Dedifferentiated amniotic fluid mesenchymal stem cell (primary cell): ENCODE data around the gene ELOA.
A peak's percentile ranks its signal among the peaks of the same experiment; 100 is the strongest.
"Not testable (repeated sequence)": the region's sequence is repeated elsewhere in the genome, so short reads cannot be mapped to it uniquely, and the experiment has no call there.

Source experiments
- DNase-seq: peaks from one replicate; pipeline ENCODE4 v3.0.0-alpha.2; 2016; ENCODE audit errors: extremely low spot score

The ELOA gene

DNA sequence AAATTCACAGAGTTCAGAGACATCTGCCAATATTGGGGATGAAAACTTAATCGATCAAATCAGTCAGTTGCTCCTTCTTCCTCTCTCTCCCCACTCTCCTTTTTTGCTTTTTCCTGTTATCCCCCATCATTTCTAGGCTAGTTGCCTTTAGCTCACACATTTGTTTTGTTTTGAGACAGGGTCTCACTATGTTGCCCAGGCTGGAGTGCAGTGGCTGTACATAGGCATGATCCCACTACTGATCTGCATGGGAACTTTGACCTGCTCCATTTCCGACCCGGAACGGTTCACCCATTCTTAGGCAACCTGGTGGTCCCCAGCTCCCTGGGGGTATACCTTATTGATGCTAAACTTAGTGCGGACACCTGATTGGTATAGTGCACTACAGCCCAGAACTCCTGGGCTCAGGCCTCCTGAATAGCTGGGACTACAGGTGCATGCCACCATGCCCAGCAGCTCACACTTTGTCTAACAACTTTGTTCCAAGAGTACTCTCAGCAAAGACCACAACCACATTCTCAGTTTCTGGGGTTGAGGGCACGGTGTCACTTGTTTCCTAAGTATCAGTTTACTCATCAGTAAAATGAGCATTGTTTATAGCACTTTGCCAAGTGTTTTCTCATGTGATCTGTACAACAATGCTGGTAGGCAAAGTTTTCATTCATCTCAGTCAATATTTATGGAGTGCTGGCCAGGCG, 6.7 kb upstream of the ELOA start:
- DNase-seq = no peak

DNA sequence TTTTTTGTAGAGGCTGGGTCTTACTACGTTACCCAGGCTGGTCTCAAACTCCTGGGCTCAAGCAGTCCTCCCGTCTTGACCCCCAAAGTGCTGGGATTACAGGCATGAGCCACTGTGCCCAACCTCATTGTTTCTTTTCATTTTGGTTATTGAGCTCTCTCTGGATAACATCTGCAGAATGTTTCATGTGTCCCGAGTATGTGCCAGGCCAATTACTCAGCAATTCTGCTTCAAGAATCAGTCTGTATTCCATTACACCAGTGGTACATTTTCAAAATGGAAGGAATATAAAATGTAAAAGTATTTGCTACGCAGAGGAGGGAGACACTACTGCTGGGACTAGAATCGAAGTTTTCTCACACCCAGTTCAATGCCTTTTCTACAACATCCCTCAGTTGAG, 1.7 kb upstream of the ELOA start:
- DNase-seq = no peak

DNA sequence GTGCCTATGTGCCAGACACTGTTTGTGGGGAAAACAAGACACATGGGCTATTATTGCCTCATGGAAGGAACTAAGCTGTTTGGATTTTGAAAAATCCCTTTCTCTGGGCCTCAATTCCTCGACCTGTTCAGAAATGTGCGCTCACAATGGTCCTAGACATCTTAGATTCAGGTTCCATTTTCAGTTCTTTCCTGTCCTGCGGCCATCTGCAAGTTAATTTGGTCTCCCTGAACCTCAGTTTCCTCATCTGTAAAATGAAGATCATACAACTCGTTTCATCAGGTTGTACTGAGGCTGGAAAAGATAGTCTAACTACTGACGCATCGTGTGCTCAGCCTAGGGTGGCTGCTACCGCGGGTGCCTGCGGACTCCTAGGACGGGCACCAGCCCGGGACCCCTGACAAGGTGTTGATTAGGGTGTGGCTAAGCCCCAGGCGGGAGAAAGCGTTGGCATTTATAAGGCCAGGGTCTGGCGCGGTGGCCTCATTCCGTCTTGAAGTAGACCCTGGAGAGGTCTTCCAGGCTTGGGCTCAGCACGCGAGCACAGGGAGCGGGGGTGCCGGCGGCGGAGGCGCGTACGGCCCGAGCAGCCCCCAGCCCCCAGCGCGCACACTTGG, 493 bp upstream of the ELOA start:
- DNase-seq = no peak

DNA sequence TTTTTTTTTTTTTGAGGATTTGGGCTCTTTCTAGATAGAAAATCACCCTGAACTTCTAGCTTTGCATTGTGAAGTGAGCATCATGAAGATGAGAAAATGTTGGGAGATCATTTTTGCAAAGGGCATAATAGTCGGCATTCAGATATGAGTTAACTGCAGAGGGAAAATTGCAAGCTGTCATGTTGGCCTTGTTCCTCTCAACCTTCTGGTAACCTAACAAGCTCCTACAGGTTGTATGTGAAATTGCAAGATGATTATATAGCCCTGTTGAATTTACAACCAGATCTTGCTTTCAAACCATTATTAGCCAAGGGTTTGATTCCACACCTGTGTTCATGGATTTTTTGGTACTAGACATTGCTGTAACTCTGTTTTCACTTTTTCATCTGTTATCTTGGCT, 2.2 kb downstream of the ELOA start:
- DNase-seq = no peak

DNA sequence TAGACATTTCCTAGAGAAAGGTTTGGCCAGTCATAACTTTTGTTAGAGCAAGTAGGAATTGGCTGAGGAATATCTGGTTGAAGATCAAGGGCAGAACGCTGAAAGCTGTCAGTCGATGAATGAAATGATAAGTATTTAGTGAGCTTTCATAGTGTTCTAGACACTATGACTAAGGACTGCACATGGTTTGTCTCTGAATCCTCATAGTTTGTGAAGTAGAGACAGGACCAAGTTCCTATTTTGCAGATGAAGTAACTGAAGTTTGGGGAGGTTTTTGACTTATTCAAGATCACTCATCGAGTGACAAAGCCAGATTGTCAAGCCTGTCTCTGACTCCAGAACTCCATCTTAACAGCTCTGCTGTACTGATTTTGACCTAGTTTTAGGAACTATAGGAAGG, 4.7 kb downstream of the ELOA start:
- no peak for DNase-seq

DNA sequence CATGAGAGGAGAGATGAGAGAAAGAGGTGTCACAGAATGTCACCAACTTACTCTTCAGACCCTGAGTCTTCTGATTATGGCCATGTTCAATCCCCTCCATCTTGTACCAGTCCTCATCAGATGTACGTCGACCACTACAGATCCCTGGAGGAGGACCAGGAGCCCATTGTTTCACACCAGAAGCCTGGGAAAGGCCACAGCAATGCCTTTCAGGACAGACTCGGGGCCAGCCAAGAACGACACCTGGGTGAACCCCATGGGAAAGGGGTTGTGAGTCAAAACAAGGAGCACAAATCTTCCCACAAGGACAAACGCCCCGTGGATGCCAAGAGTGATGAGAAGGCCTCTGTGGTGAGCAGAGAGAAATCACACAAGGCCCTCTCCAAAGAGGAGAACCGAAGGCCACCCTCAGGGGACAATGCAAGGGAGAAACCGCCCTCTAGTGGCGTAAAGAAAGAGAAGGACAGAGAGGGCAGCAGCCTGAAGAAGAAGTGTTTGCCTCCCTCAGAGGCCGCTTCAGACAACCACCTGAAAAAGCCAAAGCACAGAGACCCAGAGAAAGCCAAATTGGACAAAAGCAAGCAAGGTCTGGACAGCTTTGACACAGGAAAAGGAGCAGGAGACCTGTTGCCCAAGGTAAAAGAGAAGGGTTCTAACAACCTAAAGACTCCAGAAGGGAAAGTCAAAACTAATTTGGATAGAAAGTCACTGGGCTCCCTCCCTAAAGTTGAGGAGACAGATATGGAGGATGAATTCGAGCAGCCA, 8.0 kb downstream of the ELOA start:
- DNase-seq = no peak

DNA sequence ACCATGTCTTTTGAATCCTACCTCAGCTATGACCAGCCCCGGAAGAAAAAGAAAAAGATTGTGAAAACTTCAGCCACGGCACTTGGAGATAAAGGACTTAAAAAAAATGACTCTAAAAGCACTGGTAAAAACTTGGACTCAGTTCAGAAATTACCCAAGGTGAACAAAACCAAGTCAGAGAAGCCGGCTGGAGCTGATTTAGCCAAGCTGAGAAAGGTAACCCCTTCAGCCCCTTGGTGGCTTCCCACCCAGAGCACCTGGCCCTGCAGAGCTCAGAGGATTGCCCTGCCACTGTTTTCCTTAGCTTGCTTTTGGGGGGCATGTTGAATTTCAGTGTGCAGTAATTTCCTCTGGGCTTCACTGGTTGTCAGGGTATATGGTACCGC, 8.5 kb downstream of the ELOA start:
- DNase-seq = no peak

DNA sequence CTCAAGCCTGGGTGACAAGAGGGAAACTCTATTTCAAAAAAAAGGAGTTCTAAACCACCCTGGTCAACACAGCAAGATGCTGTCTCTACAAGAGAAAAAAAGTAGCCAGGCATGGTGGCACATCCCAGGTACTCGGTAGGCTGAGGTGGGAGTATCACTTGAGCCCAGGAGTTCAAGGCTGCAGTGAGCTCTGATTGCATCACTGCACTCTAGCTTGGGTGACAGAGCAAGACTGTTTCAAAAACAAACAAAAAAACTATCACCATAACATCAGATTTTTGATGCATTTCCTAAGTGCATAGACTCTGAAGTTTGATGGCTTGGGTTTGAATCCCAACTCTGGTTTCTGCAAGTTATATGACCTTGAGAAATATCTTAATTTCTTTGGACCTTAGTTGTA, 9.6 kb downstream of the ELOA start:
- no peak for DNase-seq

DNA sequence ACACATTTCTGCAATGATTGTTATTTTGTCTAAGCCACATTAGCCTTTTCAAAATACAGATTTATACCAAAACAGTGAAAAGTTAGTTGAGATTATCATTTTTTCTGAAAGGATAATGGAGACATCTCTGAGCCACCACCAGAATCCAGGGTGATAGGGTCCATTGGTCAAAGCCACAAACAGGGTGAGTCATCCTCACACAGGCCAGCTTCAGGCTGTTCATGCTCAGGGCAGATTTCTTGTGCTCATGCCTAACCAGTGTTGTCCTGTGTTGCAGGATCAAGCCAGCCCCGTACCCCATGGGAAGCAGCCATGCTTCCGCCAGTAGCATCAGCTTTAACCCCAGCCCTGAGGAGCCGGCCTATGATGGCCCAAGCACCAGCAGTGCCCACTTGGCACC, 13.4 kb downstream of the ELOA start:
- no peak for DNase-seq

DNA sequence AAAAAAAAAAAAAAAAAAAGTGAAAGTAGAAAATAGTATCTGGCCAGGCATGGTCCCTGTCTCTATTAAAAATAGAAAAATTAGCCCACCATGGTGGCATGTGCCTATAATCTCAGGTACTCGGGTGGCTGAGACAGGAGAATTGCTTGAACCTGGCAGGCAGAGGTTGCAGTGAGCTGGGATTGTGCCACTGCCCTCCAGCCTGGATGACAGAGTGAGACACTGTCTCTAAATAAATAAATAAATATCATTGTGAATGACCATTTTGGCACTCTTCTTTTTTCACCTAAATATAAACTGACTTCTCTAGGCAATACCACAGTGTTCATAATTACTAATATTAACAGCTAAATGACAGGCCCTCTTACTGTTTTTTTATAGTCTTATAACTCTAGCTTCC, 14.5 kb downstream of the ELOA start:
- DNase-seq = no peak

DNA sequence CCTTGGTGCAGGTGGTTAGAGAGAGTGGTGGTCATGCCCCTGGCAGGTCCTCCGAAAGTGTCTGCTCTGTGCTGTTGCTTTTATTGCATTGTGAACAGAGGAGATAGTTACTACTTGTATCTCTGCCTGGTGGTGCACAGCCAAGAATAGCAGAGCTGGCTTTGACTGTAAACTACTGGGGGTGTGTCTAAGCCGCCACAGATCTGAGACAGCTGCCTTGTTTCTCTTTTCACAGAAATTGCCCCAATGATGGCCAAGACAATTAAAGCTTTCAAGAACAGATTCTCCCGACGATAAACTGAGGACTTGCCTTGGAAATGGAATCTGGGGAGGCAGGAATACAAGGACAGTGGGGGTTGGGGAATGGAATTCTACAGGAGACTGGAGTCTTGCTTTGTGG, 16.0 kb downstream of the ELOA start:
- no peak for DNase-seq

DNA sequence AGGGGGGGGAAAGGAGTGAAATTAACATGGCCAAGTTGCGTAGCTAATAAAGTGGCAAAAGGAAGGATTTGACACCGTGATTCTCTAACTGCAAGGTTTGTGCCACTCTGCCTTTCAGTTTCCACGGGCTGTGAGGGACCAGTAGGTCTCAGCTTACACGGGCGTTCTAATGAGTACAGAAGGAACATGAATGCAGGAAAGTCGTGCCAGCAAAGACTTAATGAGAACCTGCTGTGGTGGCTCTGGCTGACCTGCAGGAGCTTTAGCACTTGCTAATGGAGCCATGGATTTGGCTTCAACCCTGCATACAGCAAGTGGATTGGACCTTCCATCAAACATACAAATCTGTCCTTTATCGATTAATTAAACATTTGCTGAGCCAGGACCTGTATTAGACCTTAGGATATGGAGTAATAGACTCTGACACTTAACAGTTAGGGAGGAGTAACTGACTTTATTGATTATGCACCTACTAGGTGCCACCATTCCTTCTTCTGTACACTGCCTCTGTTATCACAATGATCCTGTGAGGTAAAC, 19.8 kb downstream of the ELOA start:
- no peak for DNase-seq

DNA sequence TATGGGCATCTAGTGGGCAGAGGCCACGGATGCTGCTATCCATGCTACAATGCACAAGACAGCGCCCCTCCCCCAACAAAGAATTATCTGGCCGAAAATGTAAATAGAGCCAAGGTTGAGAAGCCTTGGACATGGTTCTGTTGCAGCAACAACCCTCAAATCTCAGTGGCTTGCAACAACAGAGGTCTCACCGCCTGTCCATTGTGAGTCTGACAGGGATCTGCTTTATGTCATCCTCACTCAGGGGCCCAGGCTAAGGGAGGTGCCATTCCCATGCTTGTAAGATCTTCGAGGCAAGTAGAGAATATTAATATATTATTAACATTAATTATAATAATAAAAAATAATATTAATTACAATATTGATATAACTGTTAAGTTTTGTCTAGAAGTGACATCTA, 25.5 kb downstream of the ELOA start:
- DNase-seq = no peak

DNA sequence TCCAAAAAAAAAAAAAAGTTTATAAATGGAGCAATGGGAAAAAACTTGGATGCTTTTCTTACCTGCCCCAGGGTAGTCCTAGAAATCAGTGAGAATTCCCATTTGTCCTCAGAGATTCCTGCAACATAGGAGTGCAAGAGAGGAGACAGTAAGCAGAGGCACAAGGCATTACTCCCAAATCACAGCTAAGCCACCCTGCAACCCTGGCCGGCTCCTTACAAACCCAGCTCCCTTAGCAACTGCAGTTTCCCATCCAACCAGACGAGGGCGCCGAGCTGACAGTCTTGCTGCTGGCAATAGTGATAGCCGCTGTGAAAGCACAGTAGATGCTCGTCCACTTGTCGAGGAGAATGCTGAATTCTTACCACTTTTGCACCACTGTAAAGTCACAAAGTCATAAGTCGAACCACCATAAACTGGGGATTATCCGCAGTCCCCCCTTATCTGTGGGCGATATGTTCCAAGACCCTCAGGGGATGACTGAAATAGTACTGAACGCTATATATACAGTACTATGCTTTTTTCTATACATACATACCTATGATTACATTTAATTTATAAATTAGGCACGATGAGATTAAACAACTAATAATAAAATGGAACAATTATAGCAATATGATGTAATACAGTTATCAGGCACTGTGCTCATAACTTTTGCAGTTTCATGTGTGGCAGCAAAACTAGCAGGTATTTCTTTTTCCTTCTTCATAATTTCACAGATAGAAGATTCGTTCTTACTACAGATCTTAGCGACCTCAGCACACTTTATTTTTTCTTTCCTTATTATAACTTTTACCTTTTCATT, 29.0 kb downstream of the ELOA start:
- peak; percentile 87 for DNase-seq

DNA sequence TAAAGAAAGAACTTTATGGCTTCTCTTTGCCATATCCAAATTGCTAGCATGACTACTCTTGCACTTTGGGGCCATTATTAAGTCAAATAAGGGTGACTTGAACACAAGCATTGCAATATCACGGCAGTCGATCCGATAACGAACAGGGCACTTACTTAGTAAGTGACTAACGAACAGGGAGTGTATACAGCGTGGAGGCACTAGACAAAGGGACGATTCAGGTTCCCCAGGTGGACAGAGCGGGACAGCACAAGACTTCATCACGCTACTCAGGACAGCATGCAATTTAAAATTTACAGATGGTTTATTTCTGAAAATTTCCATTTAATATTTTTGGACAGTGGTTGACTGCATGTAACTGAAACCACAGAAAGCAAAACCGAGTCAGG, 29.6 kb downstream of the ELOA start:
- DNase-seq = no peak

DNA sequence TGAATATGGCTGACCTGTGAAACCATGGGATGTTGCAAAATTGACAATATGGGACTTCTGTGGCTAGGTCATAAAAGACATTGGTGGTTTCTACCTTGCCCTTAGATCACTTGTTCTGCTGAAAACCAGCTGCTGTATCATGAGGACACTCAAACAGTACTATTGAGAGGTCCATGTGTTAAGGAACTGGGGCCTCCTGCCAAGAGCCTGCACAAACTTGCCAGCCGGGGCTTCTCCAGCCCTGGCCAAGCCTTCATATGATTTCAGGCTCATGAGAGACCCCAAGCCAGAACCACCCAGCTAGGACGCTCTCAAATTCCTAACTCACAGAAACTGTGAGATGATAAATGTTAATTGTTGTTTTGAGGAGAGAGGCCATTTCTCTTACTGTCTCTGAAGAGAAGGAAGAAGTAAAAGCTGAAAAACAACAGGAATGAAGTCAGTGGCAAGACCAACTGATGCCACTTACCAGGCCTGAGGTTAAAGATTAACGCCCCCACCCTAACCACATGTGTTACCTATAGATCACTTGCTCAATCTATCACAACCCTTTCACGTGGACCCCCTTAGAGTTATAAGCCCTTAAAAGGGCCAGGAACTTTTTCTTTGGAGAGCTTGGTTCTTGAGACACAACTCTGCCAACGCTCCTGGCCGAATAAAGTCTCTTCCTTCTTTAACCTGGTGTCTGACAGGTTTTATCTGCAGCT, 31.1 kb downstream of the ELOA start:
- no peak for DNase-seq

DNA sequence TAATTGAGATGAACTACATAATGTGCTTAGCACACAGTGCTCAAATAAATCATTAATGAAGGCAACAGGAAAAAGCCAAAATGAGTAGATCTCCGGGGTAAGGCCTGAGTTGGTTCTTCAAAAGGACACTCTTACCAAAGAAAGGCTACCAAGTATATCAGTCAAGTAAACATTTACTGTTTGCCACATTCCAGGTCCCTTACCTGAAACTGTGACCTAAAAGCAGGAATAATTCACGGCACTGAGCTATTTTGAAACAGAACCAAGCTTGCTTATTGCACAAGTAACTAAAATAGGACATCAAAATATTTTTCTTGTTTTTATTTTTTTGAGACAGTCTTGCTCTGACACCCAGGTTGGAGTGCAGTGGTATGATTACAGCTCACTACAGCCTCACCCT, 32.9 kb downstream of the ELOA start:
- DNase-seq = no peak

DNA sequence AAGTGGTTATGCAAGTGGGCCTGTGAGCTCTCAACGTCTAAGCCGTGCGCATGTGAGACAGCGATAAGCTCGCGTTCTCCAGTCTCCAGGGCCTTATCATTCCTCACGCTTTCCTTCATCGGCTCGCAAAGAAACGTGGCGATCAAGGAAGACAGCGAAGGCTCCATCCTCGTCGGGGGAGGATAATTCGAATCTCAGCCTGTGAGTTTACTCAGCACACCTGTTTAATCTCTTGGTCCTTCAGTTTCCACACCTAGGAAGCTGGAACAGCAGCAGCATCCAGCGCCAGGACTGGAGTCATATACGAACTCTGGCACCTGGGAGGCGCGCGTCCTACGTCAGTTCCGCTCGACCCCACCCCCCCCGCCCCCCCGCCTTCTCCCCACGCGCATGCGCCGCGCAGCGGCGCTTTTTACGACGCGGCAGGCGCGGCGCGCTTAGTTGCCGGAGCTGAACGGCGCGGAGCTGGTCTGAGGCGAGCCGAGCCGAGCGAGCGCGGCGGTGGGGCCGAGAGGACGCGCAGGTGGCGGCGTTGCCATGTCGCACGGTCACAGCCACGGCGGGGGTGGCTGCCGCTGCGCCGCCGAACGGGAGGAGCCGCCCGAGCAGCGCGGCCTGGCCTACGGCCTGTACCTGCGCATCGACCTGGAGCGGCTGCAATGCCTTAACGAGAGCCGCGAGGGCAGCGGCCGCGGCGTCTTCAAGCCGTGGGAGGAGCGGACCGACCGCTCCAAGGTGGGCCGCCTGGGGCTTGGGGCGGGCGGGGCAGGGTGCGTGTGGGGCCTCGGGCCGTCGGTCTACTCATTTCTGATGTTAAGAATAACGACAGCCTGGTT, 34.9 kb downstream of the ELOA start, which contains the start of gene PITHD1:
PITHD1 (plus strand) TSS at position 440 of the 836 bp plus-strand sequence; CDS start at position 538, 98 bp downstream.
- DNase-seq = peak; percentile 62

DNA sequence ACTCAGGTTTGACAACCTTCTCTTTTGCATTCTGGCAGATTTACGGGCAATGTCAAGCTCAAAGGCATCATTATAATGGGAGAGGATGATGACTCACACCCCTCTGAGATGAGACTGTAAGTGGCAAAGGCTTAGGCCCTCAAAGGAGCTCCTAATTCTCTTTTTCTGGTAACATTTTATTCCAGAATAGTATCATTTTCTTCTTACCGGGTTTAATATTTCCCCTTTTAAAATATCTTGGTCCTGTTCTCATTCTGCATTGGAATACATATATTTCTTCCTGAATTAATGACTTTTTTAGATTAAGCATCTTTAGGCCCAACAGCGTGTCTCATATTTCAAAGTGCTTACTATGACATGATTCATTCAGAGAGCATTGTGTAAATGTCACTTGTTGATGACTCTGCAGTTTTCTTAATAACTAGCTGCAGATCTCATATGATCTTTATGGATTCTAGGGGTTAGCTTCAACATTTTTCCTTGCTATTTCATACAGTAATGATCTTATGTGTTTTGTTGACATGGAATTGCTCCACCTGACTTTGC, 36.6 kb downstream of the ELOA start:
- no peak for DNase-seq

DNA sequence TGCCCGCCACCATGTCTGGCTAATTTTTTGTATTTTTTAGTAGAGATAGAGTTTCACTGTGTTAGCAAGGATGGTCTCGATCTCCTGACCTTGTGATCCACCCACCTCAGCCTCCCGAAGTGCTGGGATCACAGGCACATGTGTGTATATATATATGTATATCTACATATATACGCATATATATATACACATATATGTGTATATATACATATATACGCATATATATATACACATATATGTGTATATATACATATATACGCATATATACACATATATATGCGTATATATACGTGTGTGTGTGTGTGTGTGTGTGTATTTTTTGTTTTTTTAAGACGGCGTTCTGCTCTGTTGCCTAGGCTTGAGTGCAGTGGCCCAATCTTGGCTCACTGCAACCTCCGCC, 39.9 kb downstream of the ELOA start:
- not testable (repeated sequence) for DNase-seq
